Fibroblast of skin of abdomen (primary cell): ENCODE measurements around the gene OTOS.

Experiments used
- DNase-seq: peaks from one replicate; pipeline ENCODE4 v3.0.0-alpha.2; 2013

OTOS gene

DNA sequence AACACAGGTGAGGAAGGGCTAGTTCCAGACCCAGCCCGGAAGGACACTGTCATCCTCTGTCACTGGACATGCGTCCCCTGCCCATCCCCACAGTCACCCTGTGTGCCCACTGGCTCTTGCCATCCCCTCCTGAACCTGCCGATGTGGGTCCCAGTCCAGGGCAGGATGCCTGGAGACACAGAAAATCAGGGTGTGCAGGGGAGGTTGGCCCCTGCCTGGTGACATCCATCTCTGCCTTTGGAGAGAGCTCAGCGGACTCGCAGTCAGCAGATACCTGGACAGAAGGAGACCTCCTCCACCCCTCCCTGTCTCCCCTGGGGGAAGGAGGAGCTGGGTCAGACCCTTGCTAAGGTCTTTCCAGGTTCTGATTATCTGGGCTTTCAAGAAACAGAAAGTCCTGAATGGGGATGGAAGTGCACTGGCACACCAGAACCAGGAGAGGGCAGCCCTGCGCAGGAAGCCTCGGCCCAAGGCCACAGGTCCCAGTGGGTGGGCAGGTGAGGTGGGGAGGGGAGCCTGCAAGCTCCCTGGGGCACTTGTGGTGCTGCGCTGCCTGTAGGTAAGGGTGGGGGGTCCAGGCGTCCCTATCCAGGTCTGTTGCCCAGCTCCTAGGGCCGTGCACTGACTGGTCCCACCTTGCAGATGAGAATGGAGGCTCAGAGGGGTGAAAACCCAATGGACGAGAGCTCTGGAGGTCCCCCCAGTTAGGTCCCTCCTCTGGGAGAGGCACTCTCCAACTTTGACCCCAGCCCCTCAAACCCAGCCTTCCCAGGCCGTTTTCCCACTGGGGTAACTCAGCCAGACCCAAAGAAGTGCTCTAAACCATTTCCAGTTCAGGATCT lies 9.7 kb upstream of the OTOS start:
- DNase-seq: no peak

DNA sequence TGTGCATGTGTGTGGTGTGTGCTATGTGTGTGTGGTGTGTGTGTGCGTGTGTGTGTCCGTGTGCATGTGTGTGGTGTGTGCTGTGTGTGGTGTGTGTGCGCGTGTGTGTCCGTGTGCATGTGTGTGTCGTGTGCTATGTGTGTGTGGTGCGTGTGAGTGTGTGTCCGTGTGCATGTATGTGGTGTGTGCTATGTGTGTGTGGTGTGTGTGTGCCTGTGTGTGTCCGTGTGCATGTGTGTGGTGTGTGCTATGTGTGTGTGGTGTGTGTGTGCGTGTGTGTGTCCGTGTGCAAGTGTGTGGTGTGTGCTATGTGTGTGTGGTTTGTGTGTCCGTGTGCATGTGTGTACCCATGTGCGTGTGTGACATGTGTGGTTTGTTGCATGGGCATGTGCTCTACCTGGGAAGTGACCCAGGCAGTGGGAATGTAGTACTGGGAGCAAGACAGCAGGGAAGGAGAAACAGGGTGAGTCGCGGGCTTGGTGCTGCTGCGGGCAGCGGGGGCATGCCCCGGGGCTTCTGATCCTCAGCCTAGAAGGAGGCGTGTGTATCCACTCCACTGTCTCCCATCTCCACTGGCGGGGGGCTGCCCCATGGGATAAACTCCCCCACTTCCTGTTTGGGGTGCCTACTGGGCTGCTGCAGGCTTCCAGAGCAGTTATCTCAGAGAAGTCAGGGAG lies 7.6 kb upstream of the OTOS start:
- no peak for DNase-seq

DNA sequence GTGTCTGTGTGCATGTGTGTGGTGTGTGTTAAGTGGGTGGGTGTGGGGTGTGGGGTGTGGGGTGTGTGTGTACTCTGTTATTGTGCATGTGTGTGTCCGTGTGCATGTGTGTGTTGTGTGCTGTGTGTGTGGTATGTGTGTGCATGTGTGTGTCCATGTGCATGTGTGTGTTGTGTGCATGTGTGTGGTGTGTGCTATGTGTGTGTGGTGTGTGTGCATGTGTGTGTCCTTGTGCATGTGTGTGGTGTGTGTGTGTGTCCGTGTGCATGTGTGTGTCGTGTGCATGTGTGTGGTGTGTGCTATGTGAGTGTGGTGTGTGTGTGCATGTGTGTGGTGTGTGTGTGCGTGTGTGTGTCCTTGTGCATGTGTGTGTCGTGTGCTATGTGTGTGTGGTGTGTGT lies 6.9 kb upstream of the OTOS start:
- DNase-seq: no peak

DNA sequence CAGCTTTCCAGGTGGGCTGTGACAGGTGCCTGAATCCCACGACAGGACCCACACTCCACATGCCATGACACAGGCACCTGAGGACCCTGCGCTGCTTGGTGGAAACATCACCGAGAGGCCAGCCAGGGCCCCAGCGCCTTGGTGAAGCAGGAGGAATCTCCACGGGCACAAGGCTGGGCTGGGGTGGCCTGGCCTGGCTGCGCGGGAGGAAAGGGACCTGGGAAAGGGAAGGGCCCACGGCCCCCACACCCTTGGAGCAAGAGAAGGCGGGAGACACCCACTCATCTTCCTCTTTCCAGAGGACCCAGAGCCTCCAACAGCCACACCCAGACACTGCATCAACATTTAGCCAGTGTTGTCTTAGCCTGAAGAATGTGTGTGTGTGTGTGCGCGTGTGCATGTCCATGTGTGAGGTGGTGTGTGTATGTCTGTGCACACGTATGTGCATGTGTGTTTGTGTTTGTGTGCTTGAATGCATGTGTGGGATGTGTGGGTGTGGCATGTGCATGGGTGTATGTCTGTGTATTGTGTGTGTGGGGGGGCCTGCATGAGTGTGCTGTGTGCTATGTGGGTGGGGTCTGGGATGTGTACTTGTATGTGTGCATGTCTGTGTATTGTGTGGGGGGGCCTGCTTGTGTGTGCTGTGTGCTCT lies 6.3 kb upstream of the OTOS start:
- DNase-seq: no peak

DNA sequence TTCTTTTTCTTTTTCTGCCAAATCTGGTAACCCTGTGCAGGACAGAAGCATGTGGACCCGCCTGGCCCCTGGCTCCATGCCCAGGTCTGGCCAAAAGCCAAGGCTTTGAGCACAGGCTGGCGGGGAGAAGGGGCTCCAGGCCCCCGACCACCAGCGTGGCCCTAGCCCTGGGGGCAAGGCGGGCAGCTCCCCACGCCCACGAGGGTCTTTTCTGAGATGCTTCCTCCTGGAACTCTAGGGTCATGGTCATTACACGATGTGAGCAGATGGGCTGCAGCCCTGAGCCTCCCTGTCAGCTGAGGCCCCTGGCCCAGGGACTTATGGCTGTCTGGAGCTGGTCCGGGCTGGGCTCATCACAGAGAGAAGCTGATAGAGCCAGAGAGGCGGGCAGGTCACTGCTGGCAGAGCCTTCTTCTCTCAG lies 5.7 kb upstream of the OTOS start:
- DNase-seq: no peak

DNA sequence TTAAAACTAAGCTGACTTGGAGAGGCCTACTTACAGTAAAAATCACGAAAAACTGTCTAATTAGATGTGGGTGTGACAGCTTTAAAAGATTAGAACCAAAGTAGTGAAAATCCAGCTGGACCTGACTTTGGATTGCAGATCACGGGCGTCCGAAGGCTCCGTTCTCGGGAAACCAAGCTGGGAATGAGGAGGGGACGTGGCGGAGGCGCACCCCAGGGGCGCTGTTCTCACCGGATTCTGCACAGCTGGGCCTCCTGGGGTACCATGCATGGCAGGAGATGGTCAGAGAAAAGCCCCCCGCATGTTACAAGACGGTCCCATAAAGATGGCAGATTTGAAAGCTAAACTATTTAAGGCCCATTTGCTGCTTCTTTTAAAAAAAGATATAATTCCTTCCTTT lies 5.0 kb upstream of the OTOS start:
- DNase-seq: no peak

DNA sequence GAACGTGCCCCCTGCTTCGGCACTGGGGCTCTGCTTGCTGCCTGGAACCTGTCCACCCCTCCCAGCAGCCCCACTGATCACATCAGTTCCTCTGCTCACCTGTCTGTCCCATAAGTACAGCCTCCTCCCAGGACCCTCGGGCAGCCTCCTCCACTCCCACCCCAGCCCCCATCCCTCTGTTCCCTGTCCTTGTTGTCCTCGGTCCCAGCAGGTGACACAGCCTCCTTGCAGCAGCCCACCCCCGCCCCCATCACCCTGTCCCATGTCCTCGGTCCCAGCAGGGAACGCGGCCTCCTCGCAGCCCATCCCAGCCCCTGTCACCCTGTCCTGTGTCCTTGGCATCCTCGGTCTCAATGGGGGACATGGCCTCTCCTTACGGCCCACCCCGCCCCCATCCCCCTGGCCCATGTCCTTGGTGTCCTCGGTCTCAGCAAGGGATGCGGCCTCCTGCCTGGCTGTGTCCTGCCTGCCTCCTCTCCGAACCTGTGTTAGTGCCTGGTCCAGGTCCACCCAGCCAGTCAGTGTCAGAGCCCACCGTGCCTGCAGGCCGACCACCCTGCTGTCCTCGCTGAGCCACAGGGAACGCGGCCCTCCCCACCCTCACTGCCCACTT lies 4.3 kb upstream of the OTOS start:
- DNase-seq: no peak

DNA sequence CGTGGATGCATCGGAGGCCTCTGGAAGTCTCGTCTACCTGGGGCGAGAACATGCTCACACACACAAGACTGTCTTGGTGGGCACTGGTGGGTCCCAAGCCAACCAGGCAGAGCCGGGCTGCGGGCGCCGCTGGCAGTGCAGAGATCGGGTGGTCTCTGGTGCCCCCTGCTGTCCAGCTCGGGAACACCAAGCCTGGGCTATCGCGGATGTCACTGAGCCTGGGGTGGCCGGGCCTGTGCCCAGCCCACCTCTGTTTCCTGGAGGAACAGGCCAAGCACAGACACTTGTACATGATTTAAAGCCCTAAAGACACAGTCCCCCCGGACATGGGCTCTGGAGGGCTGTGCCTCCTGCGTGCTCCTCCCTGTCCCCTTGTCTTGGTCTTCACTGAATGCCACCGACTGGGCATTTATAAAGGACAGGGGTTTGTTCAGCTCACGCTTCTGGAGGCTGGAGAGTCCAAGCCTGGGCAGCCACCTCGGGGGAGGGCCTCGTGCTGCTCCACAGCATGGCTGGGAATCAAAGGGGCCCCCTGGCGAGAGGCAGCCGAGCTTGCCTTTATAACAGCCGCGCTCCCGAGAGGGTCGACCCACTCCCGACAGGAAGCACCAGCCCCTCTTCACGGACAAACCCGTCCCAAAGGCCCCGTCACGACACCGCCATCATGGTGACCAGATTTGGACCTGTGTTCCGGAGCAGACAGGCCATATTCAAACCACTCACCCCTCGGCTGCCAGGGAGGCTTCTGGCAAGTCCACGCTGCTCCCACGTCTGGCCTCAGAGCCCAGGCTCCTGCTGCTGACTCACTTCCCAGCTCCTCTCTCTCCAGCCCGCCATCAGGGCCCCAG lies 3.6 kb upstream of the OTOS start:
- DNase-seq: peak; percentile 37

DNA sequence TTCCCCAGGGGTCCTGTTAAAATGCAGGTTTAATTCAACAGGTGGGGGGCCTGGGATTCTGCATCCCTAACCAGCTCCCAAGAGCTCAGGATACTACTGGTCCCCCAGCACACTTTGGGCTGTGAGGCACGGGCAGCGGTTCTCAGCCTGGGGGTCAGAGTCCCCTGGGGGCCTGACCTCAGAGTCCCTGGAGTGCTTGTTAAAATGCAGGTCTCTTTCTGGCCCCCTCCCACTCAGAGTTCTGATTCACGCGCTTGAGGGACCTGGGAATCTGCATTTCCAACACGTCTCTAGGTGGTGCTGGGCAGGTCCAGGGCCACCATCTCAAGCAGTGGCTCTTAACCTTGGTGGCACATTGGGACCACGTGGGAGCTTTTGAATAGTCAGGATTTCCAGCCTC lies 2.8 kb upstream of the OTOS start:
- DNase-seq: no peak

DNA sequence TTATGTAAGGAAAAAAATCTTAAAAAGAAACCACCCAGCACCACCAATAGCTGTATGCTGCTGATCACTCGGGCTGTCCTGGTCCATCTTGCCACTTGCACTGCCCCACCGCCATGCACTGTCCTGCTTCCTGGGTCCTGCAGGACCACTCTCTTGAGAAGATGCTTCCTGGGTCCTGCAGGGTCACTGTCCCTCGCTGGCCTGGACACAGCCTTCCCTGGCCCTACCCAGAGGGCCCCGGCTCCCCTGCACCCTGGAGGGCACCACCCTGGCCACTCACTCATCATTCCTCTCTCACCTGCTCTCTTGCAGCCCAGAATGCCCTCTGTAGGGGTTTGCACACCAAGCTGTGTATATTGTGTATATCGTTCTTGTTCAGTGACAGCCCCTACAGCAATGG lies 2.4 kb upstream of the OTOS start:
- no peak for DNase-seq

DNA sequence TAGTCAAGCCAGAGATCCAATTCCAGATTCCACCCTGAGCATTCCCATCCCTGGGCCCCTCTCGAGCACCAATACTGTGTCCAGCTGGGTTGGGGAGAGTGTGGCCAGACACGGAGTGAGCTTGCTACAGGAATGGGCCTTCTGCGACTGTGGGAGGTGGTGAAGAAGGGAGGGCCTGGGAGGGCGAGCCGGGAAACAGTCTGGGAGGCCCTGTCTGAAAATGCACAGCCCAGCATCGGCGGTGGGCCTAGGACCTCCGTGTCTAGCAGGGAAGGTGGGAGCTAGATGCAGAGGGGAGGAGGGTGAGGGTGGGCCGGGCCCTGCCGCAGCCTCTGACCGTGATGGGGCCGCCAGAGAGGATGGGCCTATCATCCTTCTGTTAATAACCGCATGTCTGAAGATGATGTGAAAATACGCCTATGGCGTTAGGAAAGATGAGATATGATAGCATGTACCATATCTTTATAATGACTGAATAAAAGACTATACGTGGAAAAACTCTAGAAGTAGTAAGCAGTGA lies 1.9 kb upstream of the OTOS start:
- DNase-seq: no peak

DNA sequence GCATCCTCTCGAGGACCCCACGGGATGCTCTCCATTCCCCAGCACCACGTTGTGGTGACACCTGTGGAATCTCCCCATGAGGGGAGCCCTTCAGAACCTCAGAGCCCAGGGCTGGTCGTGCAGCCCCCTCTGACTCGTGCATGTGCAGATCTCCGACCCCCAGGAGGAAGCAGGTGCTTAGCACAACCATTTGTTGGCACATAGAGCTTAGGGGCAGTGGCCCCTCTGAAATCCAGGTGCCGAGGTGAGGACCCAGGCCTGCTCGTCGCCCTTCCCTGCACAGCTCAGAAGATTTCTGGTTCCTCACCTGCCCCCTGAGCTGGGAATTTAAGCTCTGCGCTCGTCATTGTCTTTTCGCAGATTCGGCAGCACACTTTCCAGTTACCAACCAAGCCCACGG lies 1.3 kb upstream of the OTOS start:
- DNase-seq: no peak

DNA sequence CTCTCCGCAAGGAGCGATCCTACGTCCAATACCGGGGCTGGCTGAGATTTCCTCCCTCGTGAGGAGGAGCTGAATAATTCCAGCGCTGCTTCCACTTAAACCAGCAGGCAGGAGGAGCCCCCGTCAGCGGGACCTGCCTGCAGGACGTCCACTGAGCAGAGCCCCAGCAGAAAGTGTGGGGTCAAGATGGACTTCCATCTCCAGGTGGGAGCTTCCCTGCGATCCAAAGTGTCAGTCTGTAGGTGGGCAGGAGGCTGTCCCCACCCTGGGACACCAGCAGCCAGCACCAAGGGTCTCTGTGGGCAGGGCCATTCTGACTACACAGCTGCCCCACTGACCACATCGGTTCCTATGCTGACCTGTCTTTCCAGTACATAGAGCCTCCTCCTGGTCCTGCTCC lies 462 bp upstream of the OTOS start:
- DNase-seq: no peak

DNA sequence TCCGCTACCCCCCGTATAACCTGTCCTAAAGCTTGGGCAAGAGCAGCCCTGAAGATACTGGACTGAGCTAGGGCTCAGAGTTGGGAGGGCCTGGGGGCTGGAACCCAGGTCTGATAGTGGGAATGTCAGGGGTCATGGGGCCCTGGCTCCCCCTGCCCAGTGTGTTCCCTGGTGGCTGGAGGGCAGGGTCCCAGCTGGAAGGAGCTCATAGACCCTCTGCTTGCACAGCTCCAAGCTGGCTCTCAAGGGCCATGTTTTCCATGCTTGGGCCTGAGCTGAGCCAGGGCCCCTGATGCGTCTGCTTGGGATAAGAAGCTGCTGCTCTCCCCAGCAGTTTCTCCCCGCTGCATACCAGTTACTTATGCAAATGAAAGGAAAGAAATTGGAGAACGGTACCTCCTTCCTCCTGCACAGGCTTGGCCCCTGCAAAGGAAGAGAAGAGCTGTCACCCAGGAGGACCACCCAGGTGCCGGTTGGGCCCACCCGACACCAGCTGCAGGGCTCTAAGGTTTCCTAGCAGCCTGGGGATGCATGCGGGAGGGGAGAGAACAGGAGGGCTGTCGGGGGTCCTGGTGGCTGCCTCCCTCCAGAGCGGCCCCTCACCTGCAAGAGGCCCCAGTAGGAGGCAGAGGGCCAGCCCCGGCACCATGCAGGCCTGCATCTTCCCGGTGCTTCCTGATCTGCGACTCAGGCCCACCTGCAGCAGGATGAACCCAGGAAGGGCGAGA lies 628 bp downstream of the OTOS start:
- DNase-seq: no peak

DNA sequence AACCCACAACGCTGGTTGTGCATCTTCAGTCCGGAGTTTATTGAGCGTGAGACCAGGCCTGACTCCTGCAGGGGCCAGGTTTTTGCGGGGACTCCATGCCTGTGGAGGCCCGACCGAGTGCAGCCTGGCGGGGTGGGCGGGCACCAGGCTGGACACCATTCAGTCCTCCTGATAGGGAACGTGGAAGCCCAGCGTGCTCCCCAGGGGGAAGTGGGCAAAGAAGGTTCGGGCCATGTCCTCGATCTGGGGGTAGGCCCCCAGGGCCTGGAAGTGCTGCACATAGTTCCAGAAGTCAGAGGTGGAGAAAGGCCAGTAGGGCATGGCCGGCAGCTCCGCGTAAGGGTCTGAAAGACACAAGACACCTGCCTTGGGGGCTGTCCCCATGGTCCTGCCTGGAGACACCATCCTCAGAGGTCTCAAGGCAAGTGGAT lies 1.4 kb downstream of the OTOS start:
- no peak for DNase-seq

DNA sequence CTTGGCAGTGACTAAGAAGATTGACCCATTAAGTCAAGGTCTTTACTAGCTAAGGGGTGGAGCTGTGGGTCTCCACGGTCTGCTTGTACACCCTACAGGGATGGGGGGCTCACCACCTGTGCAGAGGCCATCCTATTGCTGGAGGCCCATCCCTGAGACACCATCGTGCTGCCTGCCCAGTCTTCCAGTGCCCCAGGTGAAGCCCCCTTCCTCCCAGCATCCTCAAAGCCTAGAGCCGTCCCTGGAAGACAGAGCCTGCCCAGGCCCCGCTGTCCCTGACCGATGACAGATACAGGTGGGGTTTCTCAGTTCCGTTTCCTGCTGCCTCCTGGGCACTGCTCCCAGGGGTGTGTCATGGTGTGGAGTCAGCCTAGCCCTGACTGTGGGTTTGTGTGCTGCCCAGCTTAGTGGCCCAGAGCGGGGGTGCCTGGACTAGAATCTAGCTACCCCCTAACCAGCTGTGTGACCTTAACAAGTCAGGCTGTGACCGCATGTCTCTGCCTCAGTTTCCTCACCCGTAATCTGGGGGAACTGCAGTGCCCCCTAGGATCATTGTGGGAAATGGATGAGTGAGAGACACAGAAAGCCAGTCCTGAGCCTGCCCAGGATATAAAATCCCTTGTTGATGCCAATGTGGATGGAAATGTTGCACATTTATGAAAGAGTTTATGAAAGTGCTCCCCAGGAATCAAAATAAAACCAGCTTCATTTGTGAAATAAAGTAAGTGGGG lies 2.0 kb downstream of the OTOS start:
- no peak for DNase-seq

DNA sequence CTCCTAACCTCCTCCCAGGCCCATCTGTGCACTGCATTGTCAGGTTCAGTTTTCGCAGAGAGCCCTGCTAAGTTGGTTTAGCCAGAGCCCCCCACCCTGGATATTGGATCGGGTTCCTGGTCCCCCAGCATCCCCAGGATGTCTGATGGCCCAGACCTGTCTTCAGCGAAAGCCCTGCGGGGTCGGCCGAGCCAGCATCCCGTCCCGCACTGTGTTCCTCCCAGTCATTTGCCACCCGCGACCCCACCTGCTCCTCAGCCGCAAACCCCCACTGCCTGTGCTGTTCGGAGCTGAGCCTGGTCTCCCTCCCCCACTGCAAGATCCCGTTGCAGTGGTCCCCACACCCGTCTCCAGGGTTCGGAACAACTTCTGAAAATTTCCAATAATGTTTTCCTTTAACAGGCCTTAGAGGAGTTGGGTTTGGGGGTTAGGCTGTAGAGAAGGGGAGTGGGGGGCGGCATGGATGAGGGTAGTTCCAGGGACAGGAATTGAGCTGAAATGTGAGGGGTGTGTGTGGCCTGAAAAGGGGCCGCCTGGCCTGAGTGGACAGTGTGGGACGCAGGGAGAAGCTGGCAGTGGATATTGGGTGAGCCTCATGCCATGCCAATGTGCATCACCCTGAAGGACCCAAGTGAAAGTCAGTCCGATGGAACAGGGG lies 2.7 kb downstream of the OTOS start:
- DNase-seq: no peak

DNA sequence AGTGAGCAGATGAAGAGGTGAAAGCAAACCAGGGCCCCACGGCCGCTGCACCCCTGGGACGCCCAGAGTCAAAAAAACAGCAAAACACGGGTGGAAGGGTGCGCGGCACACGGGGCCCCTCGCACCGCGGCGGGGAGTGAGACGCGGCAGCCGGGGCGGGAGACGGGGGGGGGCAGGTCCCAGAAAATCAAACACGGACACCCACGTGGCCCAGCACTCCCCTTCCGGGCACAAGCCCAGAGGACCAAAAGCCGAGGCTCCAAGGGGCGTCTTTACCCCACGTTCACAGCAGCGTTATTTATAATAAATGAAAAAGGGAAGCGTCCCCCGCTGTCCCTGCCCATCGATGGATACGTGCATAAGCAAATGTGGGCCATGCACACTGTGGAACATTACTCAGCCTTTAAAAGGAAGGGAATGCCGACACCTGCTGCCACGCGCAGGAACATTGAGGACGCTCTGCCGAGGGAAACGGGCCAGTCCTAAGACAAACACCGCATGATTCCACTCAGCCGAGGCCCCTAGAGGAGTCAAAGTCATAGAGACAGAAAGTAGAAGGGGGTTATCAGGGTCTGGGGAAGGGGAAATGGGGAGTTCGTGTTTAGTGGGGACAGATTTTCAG lies 3.7 kb downstream of the OTOS start:
- DNase-seq: no peak

DNA sequence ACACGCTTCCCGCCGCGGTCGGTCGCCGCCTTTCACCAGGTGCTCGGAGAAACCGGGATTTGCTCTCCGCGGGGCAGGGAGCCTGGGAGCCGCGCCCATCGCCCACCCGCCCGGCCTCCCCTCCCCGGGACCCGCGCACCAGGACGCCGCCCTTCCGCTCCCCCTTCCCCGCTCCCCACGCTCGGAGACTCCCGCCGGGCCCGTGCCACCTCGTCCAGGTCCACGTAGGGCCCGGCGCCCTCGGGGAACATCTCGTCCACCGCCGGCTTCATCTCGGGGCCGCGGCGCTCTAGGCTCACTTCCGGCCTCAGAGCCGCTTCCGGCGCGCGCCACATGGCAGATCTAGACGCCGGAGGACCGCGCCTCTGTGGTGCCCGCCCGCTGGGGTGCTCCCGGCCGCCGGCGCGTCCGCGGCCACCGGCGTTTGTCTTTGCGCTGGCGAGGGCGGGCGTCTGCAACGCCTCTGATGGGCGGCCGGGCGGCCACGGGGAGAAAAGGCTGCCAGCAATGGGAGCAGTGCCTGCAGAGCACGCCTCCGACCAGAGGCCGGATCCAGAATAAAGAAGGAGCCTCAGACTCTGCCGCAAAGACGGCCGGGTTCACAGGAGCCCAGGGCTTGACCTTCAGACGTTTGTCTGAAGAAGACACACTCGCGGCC lies 4.3 kb downstream of the OTOS start, which contains the start of gene COPS9:
Gene COPS9 (minus strand): TSS at position 293 of the 658 bp plus-strand sequence. CDS start 21 bp downstream, at position 272.
- peak; percentile 89 for DNase-seq
